H9 (cell line): ENCODE results near the gene ARID1B. TPM values are rescaled to one million over a fixed set of nuclear protein-coding genes. Genes with fewer than 3 reads are reported as not detected.

Experiments used
- DNase-seq: peaks from one replicate; pipeline ENCODE4 v3.0.0-alpha.2; 2017
- H2AFZ ChIP-seq: one replicate; pipeline ENCODE4 v1.6.1; 2013; ENCODE audit warnings: mild to moderate bottlenecking, low read length, control low read depth, moderate library complexity
- H2AK5ac ChIP-seq: 2 replicates; pipeline ENCODE4 v1.6.1; 2013; ENCODE audit warnings: low read length, control low read depth, mixed read lengths; ENCODE audit not compliant: insufficient read length
- H2BK120ac ChIP-seq: one replicate; pipeline ENCODE4 v1.6.1; 2013; ENCODE audit warnings: low read depth, mild to moderate bottlenecking, low read length, control low read depth, inconsistent platforms; ENCODE audit not compliant: poor library complexity, severe bottlenecking
- H2BK12ac ChIP-seq: 2 replicates; pipeline ENCODE4 v1.6.1; 2013; ENCODE audit warnings: low read length, control low read depth, mixed read lengths, low read depth; ENCODE audit not compliant: insufficient read length
- H2BK15ac ChIP-seq: 2 replicates; pipeline ENCODE4 v1.6.1; 2013; ENCODE audit warnings: low read depth, low read length, control low read depth
- H2BK20ac ChIP-seq: one replicate; pipeline ENCODE4 v1.6.1; 2013; ENCODE audit warnings: low read depth, mild to moderate bottlenecking, low read length, control low read depth, inconsistent platforms; ENCODE audit not compliant: poor library complexity, severe bottlenecking
- H2BK5ac ChIP-seq: 2 replicates; pipeline ENCODE4 v1.6.1; 2013; ENCODE audit warnings: low read length, control low read depth, mixed read lengths; ENCODE audit not compliant: insufficient read length
- H3K14ac ChIP-seq: 2 replicates; pipeline ENCODE4 v1.6.1; 2013; ENCODE audit warnings: low read length, control low read depth; ENCODE audit not compliant: insufficient read depth
- H3K18ac ChIP-seq: 2 replicates; pipeline ENCODE4 v1.6.1; 2013; ENCODE audit warnings: low read depth, mild to moderate bottlenecking, mixed read lengths, low read length, control low read depth; ENCODE audit not compliant: insufficient read length
- H3K23ac ChIP-seq: 2 replicates; pipeline ENCODE4 v1.6.1; 2013; ENCODE audit warnings: low read length, control low read depth, mixed read lengths, low read depth; ENCODE audit not compliant: insufficient read length
- H3K23me2 ChIP-seq: 2 replicates; pipeline ENCODE4 v1.6.1; 2013; ENCODE audit warnings: low read depth, mild to moderate bottlenecking, mixed read lengths, low read length, control low read depth; ENCODE audit not compliant: insufficient read length, poor library complexity, severe bottlenecking
- H3K27ac ChIP-seq: 2 replicates; pipeline ENCODE4 v1.5.1; 2013; ENCODE audit warnings: low read length, control low read depth, mixed read lengths, low read depth; ENCODE audit not compliant: insufficient read length
- H3K27me3 ChIP-seq: 2 replicates; pipeline ENCODE4 v1.6.1; 2013; ENCODE audit warnings: low read length, control low read depth, inconsistent platforms; ENCODE audit not compliant: insufficient read depth
- H3K4ac ChIP-seq: 2 replicates; pipeline ENCODE4 v1.6.1; 2013; ENCODE audit warnings: low read depth, mild to moderate bottlenecking, control low read depth, inconsistent platforms, low read length, moderate library complexity
- H3K4me1 ChIP-seq: 2 replicates; pipeline ENCODE4 v1.6.1; 2013; ENCODE audit warnings: low read length, control low read depth, inconsistent platforms; ENCODE audit not compliant: insufficient read depth
- H3K4me2 ChIP-seq: 2 replicates; pipeline ENCODE4 v1.6.1; 2013; ENCODE audit warnings: low read length, control low read depth, mixed read lengths; ENCODE audit not compliant: insufficient read length, insufficient read depth
- H3K56ac ChIP-seq: 2 replicates; pipeline ENCODE4 v1.6.1; 2013; ENCODE audit warnings: low read depth, mild to moderate bottlenecking, mixed read lengths, low read length, control low read depth; ENCODE audit not compliant: insufficient read length
- H3K79me1 ChIP-seq: 2 replicates; pipeline ENCODE4 v1.6.1; 2013; ENCODE audit warnings: low read depth, mild to moderate bottlenecking, moderate library complexity, low read length, control low read depth, inconsistent platforms; ENCODE audit not compliant: insufficient read depth, poor library complexity, severe bottlenecking
- H3K79me2 ChIP-seq: 2 replicates; pipeline ENCODE4 v1.6.1; 2013; ENCODE audit warnings: low read length, control low read depth, inconsistent platforms; ENCODE audit not compliant: insufficient read depth
- H3K9ac ChIP-seq: 2 replicates; pipeline ENCODE4 v1.6.1; 2013; ENCODE audit warnings: low read length, control low read depth, mixed read lengths; ENCODE audit not compliant: insufficient read length; ENCODE audit errors: extremely low read depth
- H3K9me3 ChIP-seq: one replicate; pipeline ENCODE4 v1.6.1; 2013; ENCODE audit warnings: low read depth, low read length, inconsistent platforms; ENCODE audit not compliant: control insufficient read depth
- H3T11ph ChIP-seq: one replicate; pipeline ENCODE4 v1.6.1; 2013; ENCODE audit warnings: mild to moderate bottlenecking, low read length, control low read depth, inconsistent platforms
- H4K20me1 ChIP-seq: one replicate; pipeline ENCODE4 v1.6.1; 2013; ENCODE audit not compliant: control insufficient read depth, insufficient read length, insufficient read depth
- H4K5ac ChIP-seq: 2 replicates; pipeline ENCODE4 v1.6.1; 2013; ENCODE audit warnings: low read depth, mild to moderate bottlenecking, mixed read lengths, low read length, control low read depth; ENCODE audit not compliant: insufficient read length
- H4K8ac ChIP-seq: replicated peaks from 2 replicates; pipeline ENCODE4 v1.6.1; 2013; ENCODE audit warnings: low read length, control low read depth, mixed read lengths, low read depth; ENCODE audit not compliant: insufficient read length
- H4K91ac ChIP-seq: 2 replicates; pipeline ENCODE4 v1.6.1; 2013; ENCODE audit warnings: low read depth, mild to moderate bottlenecking, moderate library complexity, mixed read lengths, low read length, control low read depth; ENCODE audit not compliant: insufficient read length
- H3K27ac Mint-ChIP-seq, 3 experiments: 2 replicates in 2 of 3; 3 replicates in 1 of 3; pipeline ENCODE4 v1.8.0; 2020 to 2021; ENCODE audit warnings: mixed read lengths in 3 of 3, mild to moderate bottlenecking in 1 of 3, moderate library complexity in 1 of 3
- H3K27me3 Mint-ChIP-seq: 2 replicates; pipeline ENCODE4 v1.8.0; 2021; ENCODE audit warnings: low read depth, mild to moderate bottlenecking, moderate library complexity, mixed read lengths
- H3K36me3 Mint-ChIP-seq, 3 experiments: 2 replicates in 2 of 3; 3 replicates in 1 of 3; pipeline ENCODE4 v1.8.0; 2020 to 2021; ENCODE audit warnings: low read depth in 3 of 3, mixed read lengths in 3 of 3; ENCODE audit not compliant: insufficient read depth in 1 of 3
- H3K4me1 Mint-ChIP-seq, 2 experiments: 2 replicates each; pipeline ENCODE4 v1.8.0; 2020; ENCODE audit warnings: mixed read lengths in 2 of 2
- H3K4me3 Mint-ChIP-seq, 2 experiments: 2 replicates in 1 of 2; 3 replicates in 1 of 2; pipeline ENCODE4 v1.8.0; 2020 to 2021; ENCODE audit warnings: mild to moderate bottlenecking in 2 of 2, mixed read lengths in 2 of 2, moderate library complexity in 1 of 2
- H3K9me3 Mint-ChIP-seq, 2 experiments: 2 replicates in 1 of 2; 3 replicates in 1 of 2; pipeline ENCODE4 v1.8.0; 2020; ENCODE audit warnings: mild to moderate bottlenecking in 2 of 2, mixed read lengths in 2 of 2, moderate library complexity in 1 of 2
- WGBS: extraction: QIAGEN DNeasy Blood & Tissue Kit; methylation state at CpG from one replicate; pipeline ENCODE4 v1.1.7; 2013; ENCODE audit warnings: missing lambda C conversion rate, low lambda C conversion rate, mixed read lengths; ENCODE audit not compliant: insufficient read length; ENCODE audit errors: extremely low coverage; 5-methylcytosine and 5-hydroxymethylcytosine counted together
- total RNA-seq: library from RNA; stranded (reverse); gene quantifications from 2 replicates; pipeline ENCODE4 v1.2.1, GENCODE V29; 2021
- TF ChIP-seq, protein P1 (sequence below): fragments of 200-600 bp; sonication (generic); conservative IDR thresholded peaks from 3 replicates; pipeline ENCODE4 v1.8.0; 2021; ENCODE audit warnings: antibody characterized with exemption, mild to moderate bottlenecking

ARID1B gene
- total RNA-seq, 1 experiment from 2014 or later = 88.2 TPM

DNA sequence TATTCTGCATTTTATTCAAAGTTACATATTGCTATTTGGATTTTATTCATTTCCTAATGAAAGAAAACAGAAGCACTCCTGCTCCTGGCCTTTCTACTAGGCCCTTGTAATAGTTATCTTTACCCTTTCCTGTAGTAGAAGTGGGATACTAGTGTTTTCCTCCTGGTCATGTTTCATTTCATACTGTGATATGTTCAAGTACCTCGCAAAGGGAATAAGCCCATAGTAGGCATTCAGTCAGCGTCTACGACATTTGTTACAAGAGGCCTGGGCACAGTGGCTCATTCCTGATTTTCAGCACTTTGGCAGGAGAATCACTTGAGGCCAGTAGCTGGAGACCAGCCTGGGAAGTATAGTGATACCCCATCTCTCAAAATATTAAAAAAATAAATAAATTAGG lies 154.1 kb downstream of the ARID1B start:
- H3K9me3 Mint-ChIP-seq = no peaks in the 10 kb centered on the region
- Histone ChIP-seq H4K20me1 (no peaks in the 10 kb centered on the region), H2AK5ac (no peak overlapping the region), H4K5ac (no peak overlapping the region), H2BK120ac (no peak overlapping the region), H3K4me1 (peaks cover 2% of the 10 kb centered on the region; the same call in 1 of the 2 replicates), H2BK5ac (no peak overlapping the region), H3K23ac (no peak overlapping the region), H3K27me3 (no peaks in the 10 kb centered on the region), H3K27ac (no peak overlapping the region), H3K9ac (no peak overlapping the region), H3K4me2 (no peak overlapping the region), H2BK15ac (no peak overlapping the region), H3K14ac (no peak overlapping the region), H3K9me3 (no peaks in the 10 kb centered on the region), H2BK12ac (no peak overlapping the region), H3K56ac (no peak overlapping the region), H4K8ac (no peak overlapping the region), H3T11ph (no peak overlapping the region), H3K79me2 (peaks cover 7% of the 10 kb centered on the region; the same call in 1 of the 2 replicates), H3K18ac (no peak overlapping the region), H3K79me1 (no peaks in the 10 kb centered on the region), H3K4ac (no peak overlapping the region), H2BK20ac (no peak overlapping the region), H2AFZ (no peak overlapping the region), H4K91ac (no peak overlapping the region), H3K23me2 (no peaks in the 10 kb centered on the region)
- no CpG with 5 or more reads among the region's 3 CpGs for WGBS
- H3K27me3 Mint-ChIP-seq = no peaks in the 10 kb centered on the region
- DNase-seq = no peak
- peaks cover 34 to 53% of the 10 kb centered on the region in 2 experiments for H3K4me1 Mint-ChIP-seq
- H3K27ac Mint-ChIP-seq = peak overlapping the region in 1 of 3 experiments; percentile 76; a peak in 2 of 7 replicates
- no peak overlapping the region for H3K4me3 Mint-ChIP-seq
- TF ChIP-seq, protein P1, sequence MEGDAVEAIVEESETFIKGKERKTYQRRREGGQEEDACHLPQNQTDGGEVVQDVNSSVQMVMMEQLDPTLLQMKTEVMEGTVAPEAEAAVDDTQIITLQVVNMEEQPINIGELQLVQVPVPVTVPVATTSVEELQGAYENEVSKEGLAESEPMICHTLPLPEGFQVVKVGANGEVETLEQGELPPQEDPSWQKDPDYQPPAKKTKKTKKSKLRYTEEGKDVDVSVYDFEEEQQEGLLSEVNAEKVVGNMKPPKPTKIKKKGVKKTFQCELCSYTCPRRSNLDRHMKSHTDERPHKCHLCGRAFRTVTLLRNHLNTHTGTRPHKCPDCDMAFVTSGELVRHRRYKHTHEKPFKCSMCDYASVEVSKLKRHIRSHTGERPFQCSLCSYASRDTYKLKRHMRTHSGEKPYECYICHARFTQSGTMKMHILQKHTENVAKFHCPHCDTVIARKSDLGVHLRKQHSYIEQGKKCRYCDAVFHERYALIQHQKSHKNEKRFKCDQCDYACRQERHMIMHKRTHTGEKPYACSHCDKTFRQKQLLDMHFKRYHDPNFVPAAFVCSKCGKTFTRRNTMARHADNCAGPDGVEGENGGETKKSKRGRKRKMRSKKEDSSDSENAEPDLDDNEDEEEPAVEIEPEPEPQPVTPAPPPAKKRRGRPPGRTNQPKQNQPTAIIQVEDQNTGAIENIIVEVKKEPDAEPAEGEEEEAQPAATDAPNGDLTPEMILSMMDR = no peak
- H3K36me3 Mint-ChIP-seq = peaks cover 3 to 11% (median 8%) of the 10 kb centered on the region in 3 experiments; a peak in 6 of 7 replicates
